Nephron progenitor cell (in vitro differentiated cells): ENCODE results near the gene FAM83C.

ENCODE experiments used
- DNase-seq: peaks from one replicate; pipeline ENCODE4 v3.0.0; 2021
- H3K27ac Mint-ChIP-seq: 2 replicates; pipeline ENCODE4 v1.8.0; 2021; ENCODE audit warnings: mild to moderate bottlenecking, moderate library complexity, mixed read lengths
- H3K27me3 Mint-ChIP-seq: 2 replicates; pipeline ENCODE4 v1.8.0; 2021; ENCODE audit warnings: mild to moderate bottlenecking, low read depth, mixed read lengths; ENCODE audit not compliant: poor library complexity
- H3K36me3 Mint-ChIP-seq: 2 replicates; pipeline ENCODE4 v1.8.0; 2021; ENCODE audit warnings: low read depth, mixed read lengths
- H3K4me1 Mint-ChIP-seq: 2 replicates; pipeline ENCODE4 v1.8.0; 2021; ENCODE audit warnings: mixed read lengths
- H3K4me3 Mint-ChIP-seq: 2 replicates; pipeline ENCODE4 v1.8.0; 2021; ENCODE audit warnings: mild to moderate bottlenecking, moderate library complexity, mixed read lengths
- H3K9me3 Mint-ChIP-seq: 2 replicates; pipeline ENCODE4 v1.8.0; 2021; ENCODE audit warnings: mild to moderate bottlenecking, moderate library complexity, mixed read lengths
- TF ChIP-seq, protein P1 (sequence below): fragments of 200-600 bp; sonication (generic); IDR thresholded peaks from 2 replicates; pipeline ENCODE4 v1.5.0; 2021; ENCODE audit warnings: antibody characterized with exemption

Gene FAM83C

DNA sequence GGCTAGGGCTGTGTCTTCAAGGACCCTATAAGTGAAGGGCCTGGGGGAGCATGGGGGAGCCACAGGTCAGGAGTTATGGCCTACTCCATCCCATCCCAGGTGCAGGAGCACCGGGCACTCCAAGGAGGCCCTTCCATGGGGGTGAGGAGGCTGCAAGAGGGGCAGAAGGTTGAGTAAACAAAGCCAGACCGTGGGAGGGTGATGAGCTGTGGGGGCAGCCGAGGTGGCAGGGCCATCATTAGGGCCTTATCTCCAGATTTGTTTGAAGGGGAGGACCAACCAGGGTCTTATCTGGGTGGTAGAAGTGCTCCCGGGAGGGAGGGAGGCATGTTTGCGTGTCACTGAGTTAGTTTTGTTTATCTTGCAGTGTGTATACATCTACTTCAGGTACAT lies 2.1 kb upstream of the FAM83C start:
- no peak for DNase-seq
- H3K9me3 Mint-ChIP-seq, result no peaks in the 10 kb centered on the region
- no peak overlapping the region for H3K4me3 Mint-ChIP-seq
- H3K36me3 Mint-ChIP-seq, result no peaks in the 10 kb centered on the region
- peaks cover 11% of the 10 kb centered on the region for H3K27me3 Mint-ChIP-seq
- H3K4me1 Mint-ChIP-seq, result peaks cover 42% of the 10 kb centered on the region
- H3K27ac Mint-ChIP-seq, result no peak overlapping the region
- TF ChIP-seq, protein P1, sequence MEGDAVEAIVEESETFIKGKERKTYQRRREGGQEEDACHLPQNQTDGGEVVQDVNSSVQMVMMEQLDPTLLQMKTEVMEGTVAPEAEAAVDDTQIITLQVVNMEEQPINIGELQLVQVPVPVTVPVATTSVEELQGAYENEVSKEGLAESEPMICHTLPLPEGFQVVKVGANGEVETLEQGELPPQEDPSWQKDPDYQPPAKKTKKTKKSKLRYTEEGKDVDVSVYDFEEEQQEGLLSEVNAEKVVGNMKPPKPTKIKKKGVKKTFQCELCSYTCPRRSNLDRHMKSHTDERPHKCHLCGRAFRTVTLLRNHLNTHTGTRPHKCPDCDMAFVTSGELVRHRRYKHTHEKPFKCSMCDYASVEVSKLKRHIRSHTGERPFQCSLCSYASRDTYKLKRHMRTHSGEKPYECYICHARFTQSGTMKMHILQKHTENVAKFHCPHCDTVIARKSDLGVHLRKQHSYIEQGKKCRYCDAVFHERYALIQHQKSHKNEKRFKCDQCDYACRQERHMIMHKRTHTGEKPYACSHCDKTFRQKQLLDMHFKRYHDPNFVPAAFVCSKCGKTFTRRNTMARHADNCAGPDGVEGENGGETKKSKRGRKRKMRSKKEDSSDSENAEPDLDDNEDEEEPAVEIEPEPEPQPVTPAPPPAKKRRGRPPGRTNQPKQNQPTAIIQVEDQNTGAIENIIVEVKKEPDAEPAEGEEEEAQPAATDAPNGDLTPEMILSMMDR, result no peak

DNA sequence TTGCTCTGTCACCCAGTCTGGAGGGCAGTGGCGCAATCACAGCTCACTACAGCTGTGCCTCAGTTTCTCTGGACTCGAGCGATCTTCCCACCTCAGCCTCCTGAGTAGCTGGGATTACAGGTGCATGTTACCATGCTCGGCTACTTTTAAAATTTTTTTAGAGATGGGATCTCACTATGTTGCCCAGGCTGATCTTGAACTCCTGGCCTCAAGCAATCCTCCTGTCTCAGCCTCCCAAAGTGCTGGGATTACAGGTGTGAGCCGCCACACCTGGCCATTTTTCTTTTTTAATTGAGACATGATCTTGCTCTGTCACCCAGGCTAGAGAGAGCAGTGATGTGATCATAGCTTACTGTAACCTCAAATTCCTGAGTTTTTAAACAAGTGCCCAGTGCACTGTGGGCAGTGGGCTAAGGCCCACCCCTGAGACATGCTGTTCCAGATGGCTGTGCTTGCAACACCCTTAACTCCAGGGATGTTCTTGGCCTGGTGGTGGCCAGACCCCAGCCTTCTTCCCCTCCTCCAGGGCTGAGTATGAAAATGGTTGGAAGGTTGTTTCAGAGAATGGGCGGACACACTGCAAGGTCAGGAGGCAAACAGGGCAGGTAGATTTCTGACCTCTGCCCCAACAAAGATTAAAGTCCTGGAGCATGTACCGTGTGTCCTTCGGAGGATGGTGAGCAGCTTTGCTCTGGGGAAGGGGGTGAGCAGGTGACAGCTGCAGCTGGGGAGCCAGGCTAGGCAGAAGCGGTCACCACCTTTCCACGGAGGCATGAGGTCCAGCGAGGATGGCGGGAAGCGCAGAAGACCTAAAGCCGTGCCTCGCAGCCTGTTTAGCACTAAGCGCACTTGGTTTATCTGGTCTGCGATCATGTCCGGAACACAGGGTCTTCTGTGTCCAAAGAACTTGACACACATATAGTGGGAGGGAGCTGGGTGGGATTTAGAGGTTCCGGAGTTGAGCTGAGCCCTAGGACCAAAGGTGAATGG lies 1.4 kb upstream of the FAM83C start:
- Mint-ChIP-seq H3K27me3 (peaks cover 9% of the 10 kb centered on the region), H3K4me1 (peaks cover 42% of the 10 kb centered on the region), H3K36me3 (no peaks in the 10 kb centered on the region), H3K9me3 (no peaks in the 10 kb centered on the region), H3K4me3 (no peak overlapping the region), H3K27ac (no peak overlapping the region)
- TF ChIP-seq, protein P1, result no peak
- DNase-seq, result no peak

DNA sequence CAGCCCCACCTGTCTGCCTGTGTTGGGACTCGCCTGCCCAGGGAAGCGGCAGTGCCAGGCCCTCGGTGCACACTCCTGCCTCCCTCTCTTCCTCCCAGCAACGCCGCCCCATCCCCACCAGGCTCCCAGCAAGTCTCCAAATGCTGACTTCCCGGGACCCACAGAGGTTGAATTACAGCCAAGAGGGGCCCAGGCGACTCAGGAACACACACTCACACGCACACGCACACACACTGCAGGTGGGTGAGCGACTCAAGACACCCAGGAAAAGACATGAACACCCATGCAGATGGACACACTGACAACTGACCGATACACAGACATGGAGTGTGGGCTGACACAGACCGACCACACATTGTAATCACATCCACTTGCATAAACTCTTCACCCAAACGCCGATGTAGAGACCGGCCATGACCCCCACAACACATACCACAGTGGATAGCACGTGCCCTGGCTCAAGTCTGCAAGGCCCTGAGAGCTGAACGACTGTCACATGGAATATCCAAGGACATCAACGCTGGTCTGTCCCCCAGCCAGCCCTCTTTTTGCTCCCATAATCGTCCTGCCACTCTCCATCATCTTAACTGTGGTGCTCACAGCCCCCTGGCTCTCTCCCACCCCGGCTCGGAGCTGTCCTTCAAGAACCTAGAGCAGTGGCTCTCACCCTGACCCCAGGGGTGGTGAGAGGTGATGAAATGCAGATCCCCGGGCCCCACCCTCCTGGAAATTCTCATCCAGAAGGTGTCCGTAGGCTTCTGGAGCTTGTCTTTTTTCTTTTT lies 470 bp upstream of the FAM83C start:
- H3K36me3 Mint-ChIP-seq, result no peaks in the 10 kb centered on the region
- no peaks in the 10 kb centered on the region for H3K9me3 Mint-ChIP-seq
- H3K4me3 Mint-ChIP-seq, result no peak overlapping the region
- H3K4me1 Mint-ChIP-seq, result peaks cover 42% of the 10 kb centered on the region
- DNase-seq, result no peak
- peaks cover 8% of the 10 kb centered on the region for H3K27me3 Mint-ChIP-seq
- TF ChIP-seq, protein P1, result no peak
- H3K27ac Mint-ChIP-seq, result peak overlapping the region; percentile 32

GRCh38 chr20:35290887-35291417 lies 1.3 kb downstream of the FAM83C start:
- Mint-ChIP-seq H3K4me1 (peaks cover 33% of the 10 kb centered on the region), H3K36me3 (no peaks in the 10 kb centered on the region), H3K27ac (no peak overlapping the region), H3K27me3 (peaks cover 8% of the 10 kb centered on the region), H3K9me3 (no peaks in the 10 kb centered on the region), H3K4me3 (no peak overlapping the region)
- DNase-seq, result no peak
- TF ChIP-seq, protein P1, result no peak

GRCh38 chr20:35290186-35290886 lies 1.9 kb downstream of the FAM83C start:
- Mint-ChIP-seq H3K36me3 (no peaks in the 10 kb centered on the region), H3K9me3 (no peaks in the 10 kb centered on the region), H3K4me1 (peaks cover 34% of the 10 kb centered on the region), H3K27ac (no peak overlapping the region), H3K27me3 (peaks cover 4% of the 10 kb centered on the region), H3K4me3 (no peak overlapping the region)
- TF ChIP-seq, protein P1, result no peak
- no peak for DNase-seq
